HL-60/S4 (cell line): Measurements from ENCODE around the gene TLCD3B.

ENCODE experiments used
- in situ Hi-C: fragments of 300-500 bp; cut with MboI; formaldehyde crosslinking; loops from 2 replicates; pipeline ENCODE4 v1.14.3; 2022; ENCODE audit warnings: low sequenced_read_pairs

The TLCD3B gene

GRCh38 chr16:30030841-30031413, at the start of gene TLCD3B:
Gene TLCD3B (minus strand): TSS chr16:30031271. CDS start chr16:30030527, 744 bp downstream.
- in situ Hi-C loops: no loop called here

- in situ Hi-C loops: no loop called here
Observed at GRCh38 chr16:30079480-30079879, 48.4 kb upstream of the TLCD3B start.

- in situ Hi-C loops: no loop called here
Observed at GRCh38 chr16:30078744-30079143, 47.7 kb upstream of the TLCD3B start.

GRCh38 chr16:30077656-30078055, 46.6 kb upstream of the TLCD3B start:
- in situ Hi-C loops: no loop called here

- in situ Hi-C loops: no loop called here
Observed at GRCh38 chr16:30076276-30076791, 45.3 kb upstream of the TLCD3B start.

GRCh38 chr16:30075503-30076275, 44.6 kb upstream of the TLCD3B start, which contains the start of gene PPP4C:
Gene PPP4C (plus strand): TSS chr16:30075994. CDS start chr16:30076378, 384 bp downstream.
- in situ Hi-C loops: no loop called here

GRCh38 chr16:30070490-30070889, 39.4 kb upstream of the TLCD3B start:
- in situ Hi-C loops: no loop called here

- in situ Hi-C loops: no loop called here
Observed at GRCh38 chr16:30069611-30070462, 38.8 kb upstream of the TLCD3B start.

GRCh38 chr16:30068750-30069610, 37.9 kb upstream of the TLCD3B start:
- in situ Hi-C loops: no loop called here

GRCh38 chr16:30068333-30068732, 37.3 kb upstream of the TLCD3B start:
- in situ Hi-C loops: no loop called here

GRCh38 chr16:30067584-30067916, 36.5 kb upstream of the TLCD3B start:
- in situ Hi-C loops: no loop called here

- in situ Hi-C loops: no loop called here
Observed at GRCh38 chr16:30066761-30067583, 35.9 kb upstream of the TLCD3B start.

GRCh38 chr16:30065943-30066760, 35.1 kb upstream of the TLCD3B start:
- in situ Hi-C loops: no loop called here

- in situ Hi-C loops: no loop called here
Observed at GRCh38 chr16:30065102-30065942, 34.3 kb upstream of the TLCD3B start, which contains the start of gene ALDOA. Gene ALDOA (plus strand): TSS chr16:30065760. CDS start chr16:30066898, 1,138 bp downstream.

GRCh38 chr16:30064729-30065101, 33.6 kb upstream of the TLCD3B start:
- in situ Hi-C loops: no loop called here

GRCh38 chr16:30063893-30064728, 33.0 kb upstream of the TLCD3B start:
- in situ Hi-C loops: no loop called here
